SK-N-SH (cell line): ENCODE data around the gene PLA2G2C.

Experiments used
- CTCF ChIP-seq: fragments of 200-600 bp; sonication (generic); IDR thresholded peaks from 2 replicates; pipeline ENCODE4 v1.6.1; 2017; ENCODE audit warnings: antibody characterized with exemption, mild to moderate bottlenecking, moderate library complexity
- GABPA ChIP-seq: IDR thresholded peaks from 2 replicates; pipeline ENCODE4 v1.4.0; 2012; ENCODE audit warnings: low read depth, mild to moderate bottlenecking
- PBX3 ChIP-seq: IDR thresholded peaks from 2 replicates; pipeline ENCODE4; 2012
- POLR2AphosphoS5 ChIP-seq: IDR thresholded peaks from 2 replicates; pipeline ENCODE4 v1.6.1; 2012; ENCODE audit warnings: low read depth, low read length
- RAD21 ChIP-seq: IDR thresholded peaks from 2 replicates; pipeline ENCODE4 v1.6.1; 2012; ENCODE audit warnings: mild to moderate bottlenecking, low read length
- RCOR1 ChIP-seq: fragments of 150-350 bp; IDR thresholded peaks from 2 replicates; pipeline ENCODE4 v1.6.1; 2017; ENCODE audit warnings: antibody characterized with exemption, low read length
- REST ChIP-seq: IDR thresholded peaks from 2 replicates; pipeline ENCODE4 v1.6.1; 2012; ENCODE audit warnings: mild to moderate bottlenecking, low read depth, low read length, moderate library complexity
- SIN3A ChIP-seq: IDR thresholded peaks from 2 replicates; pipeline ENCODE4 v1.6.1; 2012; ENCODE audit warnings: low read depth, mild to moderate bottlenecking, low read length, moderate library complexity, borderline replicate concordance
- SMC3 ChIP-seq: IDR thresholded peaks from 2 replicates; pipeline ENCODE4 v1.6.1; 2012; ENCODE audit warnings: low read depth, low read length, improper control_type of control experiment
- TAF1 ChIP-seq: IDR thresholded peaks from 2 replicates; pipeline ENCODE4 v1.6.1; 2012; ENCODE audit warnings: low read depth, mild to moderate bottlenecking, low read length, moderate library complexity, borderline replicate concordance
- TCF12 ChIP-seq: IDR thresholded peaks from 2 replicates; pipeline ENCODE4 v1.4.0; 2012

- TF ChIP-seq CTCF (no peak), SMC3 (no peak), TCF12 (no peak), RAD21 (no peak), SIN3A (no peak), TAF1 (no peak), PBX3 (no peak), REST (no peak), POLR2AphosphoS5 (no peak), RCOR1 (no peak), GABPA (no peak)
These were observed 47.3 kb downstream of the PLA2G2C start, which contains the start of gene PLA2G2F for GRCh38 chr1:20138961-20139550.
